Thoracic aorta (tissue), 2 donors: Measurements from ENCODE around the gene MPIG6B. TPM values are rescaled to one million over a fixed set of nuclear protein-coding genes. Genes with fewer than 3 reads are reported as not detected.

Experiments
- ATAC-seq: fragments of 150-250 bp; one replicate; pipeline ENCODE4 v1.8.0; 2017; ENCODE audit warnings: low read depth; ENCODE audit not compliant: insufficient number of reproducible peaks, low FRiP score
- DNase-seq: peaks from one replicate; pipeline ENCODE4 v3.0.0-alpha.2; 2020; ENCODE audit warnings: low spot score
- H3K27ac ChIP-seq, 2 donors: fragments of 200-600 bp; sonication (generic); 1 replicate in 1 of 2; 2 replicates in 1 of 2; pipeline ENCODE4 v1.5.1; 2016; ENCODE audit warnings: mild to moderate bottlenecking in 2 of 2, moderate library complexity in 2 of 2
- H3K27me3 ChIP-seq: fragments of 200-600 bp; sonication (generic); replicated peaks from 2 replicates; pipeline ENCODE4 v1.6.0; 2016; ENCODE audit warnings: mild to moderate bottlenecking; ENCODE audit not compliant: insufficient read depth
- H3K36me3 ChIP-seq: fragments of 200-600 bp; sonication (generic); one replicate; pipeline ENCODE4 v1.5.1; 2016
- H3K4me1 ChIP-seq, 2 donors: fragments of 200-600 bp; sonication (generic); 1 replicate in 1 of 2; 2 replicates in 1 of 2; pipeline versions ENCODE4 v1.5.1 to v1.6.0; 2016; ENCODE audit warnings: low read depth in 2 of 2, mild to moderate bottlenecking in 1 of 2; ENCODE audit not compliant: control insufficient read depth in 1 of 2
- H3K4me3 ChIP-seq: fragments of 200-600 bp; sonication (generic); 2 replicates; pipeline ENCODE4 v1.5.1; 2016; ENCODE audit warnings: mild to moderate bottlenecking
- H3K9me3 ChIP-seq: fragments of 200-600 bp; sonication (generic); 2 replicates; pipeline ENCODE4 v1.5.1; 2016
- CTCF ChIP-seq: fragments of 200-600 bp; sonication (generic); IDR thresholded peaks from one replicate; pipeline ENCODE4 v1.5.1; 2019; ENCODE audit warnings: antibody characterized with exemption
- total RNA-seq, 2 donors: library from RNA; depleted of rRNA; stranded (reverse); fragments of >200 nt; gene quantifications; one replicate each; pipeline versions ENCODE4 v1.1.0 to v1.2.3, GENCODE V29; 2016

The MPIG6B gene
- total RNA-seq, 2 donors from 2014 or later: not detected

- no peak overlapping the region for H3K4me3 ChIP-seq
Observed at GRCh38 chr6:31717499-31718222, 5.5 kb upstream of the MPIG6B start.

GRCh38 chr6:31718265-31718664 is 4.9 kb upstream of the MPIG6B start:
- ATAC-seq (no peak), DNase-seq (no peak)
- H3K4me1 ChIP-seq: no peaks in the 10 kb centered on the region
- no peaks in the 10 kb centered on the region for H3K9me3 ChIP-seq
- H3K27ac ChIP-seq: no peak overlapping the region
- TF ChIP-seq CTCF: no peak
- H3K27me3 ChIP-seq: no peaks in the 10 kb centered on the region
- no peaks in the 10 kb centered on the region for H3K36me3 ChIP-seq
- H3K4me3 ChIP-seq: no peak overlapping the region

More at GRCh38 chr6:31717499-31718222, 5.5 kb upstream of the MPIG6B start:
- no peak for DNase-seq
- no peak for ATAC-seq
- Histone ChIP-seq H3K27ac (no peak overlapping the region), H3K36me3 (no peaks in the 10 kb centered on the region), H3K27me3 (no peaks in the 10 kb centered on the region), H3K9me3 (no peaks in the 10 kb centered on the region), H3K4me1 (no peaks in the 10 kb centered on the region)
- no peak for TF ChIP-seq CTCF

GRCh38 chr6:31719001-31719400 is 4.2 kb upstream of the MPIG6B start:
- H3K4me3 ChIP-seq: no peak overlapping the region
- no peak overlapping the region for H3K27ac ChIP-seq
- no peaks in the 10 kb centered on the region for H3K36me3 ChIP-seq
- H3K4me1 ChIP-seq: no peaks in the 10 kb centered on the region
- DNase-seq: no peak
- H3K9me3 ChIP-seq: no peaks in the 10 kb centered on the region
- TF ChIP-seq CTCF: no peak
- no peaks in the 10 kb centered on the region for H3K27me3 ChIP-seq
- no peak for ATAC-seq

GRCh38 chr6:31720196-31720770 is 2.9 kb upstream of the MPIG6B start:
- ATAC-seq (no peak), DNase-seq (no peak)
- no peaks in the 10 kb centered on the region for H3K27me3 ChIP-seq
- TF ChIP-seq CTCF: no peak
- H3K27ac ChIP-seq: no peak overlapping the region
- H3K4me1 ChIP-seq: no peaks in the 10 kb centered on the region
- no peaks in the 10 kb centered on the region for H3K36me3 ChIP-seq
- H3K4me3 ChIP-seq: no peak overlapping the region
- H3K9me3 ChIP-seq: no peaks in the 10 kb centered on the region

GRCh38 chr6:31721351-31722020 is 1.7 kb upstream of the MPIG6B start, which contains the start of gene LY6G6C:
Gene LY6G6C, minus strand, starts transcription at chr6:31721746. Its CDS starts 67 bp downstream, at chr6:31721679.
- H3K9me3 ChIP-seq: no peaks in the 10 kb centered on the region
- H3K27ac ChIP-seq: no peak within 1 kb of the TSS

More at GRCh38 chr6:31721351-31722020, 1.7 kb upstream of the MPIG6B start, which contains the start of gene LY6G6C:
- no peak for ATAC-seq
- Histone ChIP-seq H3K4me3 (no peak within 1 kb of the TSS), H3K27me3 (no peaks in the 10 kb centered on the region), H3K36me3 (peaks cover 10% of the 10 kb centered on the region), H3K4me1 (no peaks in the 10 kb centered on the region)
- DNase-seq: no peak
- TF ChIP-seq CTCF: no peak
